KG1 (cell line): ENCODE results near the gene ENTPD2.
A peak's percentile ranks its signal among the peaks of the same experiment; 100 is the strongest.

ENCODE experiments used
- DNase-seq: peaks from one replicate; lab custom pipeline; 2025; lab: John Stamatoyannopoulos, UW

Gene ENTPD2

GRCh38 chr9:137053944-137054931 is at the start of gene ENTPD2:
TSS of gene ENTPD2 (minus strand) at chr9:137054061. CDS start at chr9:137053997, 64 bp downstream.
- no peak for DNase-seq

GRCh38 chr9:137103206-137103999 is 49.5 kb upstream of the ENTPD2 start:
- DNase-seq: no peak

- no peak for DNase-seq
Measured at GRCh38 chr9:137099231-137099630, 45.4 kb upstream of the ENTPD2 start.

- no peak for DNase-seq
Measured at GRCh38 chr9:137097761-137098462, 44.1 kb upstream of the ENTPD2 start.

GRCh38 chr9:137096785-137097546 is 43.1 kb upstream of the ENTPD2 start:
- no peak for DNase-seq

DNA sequence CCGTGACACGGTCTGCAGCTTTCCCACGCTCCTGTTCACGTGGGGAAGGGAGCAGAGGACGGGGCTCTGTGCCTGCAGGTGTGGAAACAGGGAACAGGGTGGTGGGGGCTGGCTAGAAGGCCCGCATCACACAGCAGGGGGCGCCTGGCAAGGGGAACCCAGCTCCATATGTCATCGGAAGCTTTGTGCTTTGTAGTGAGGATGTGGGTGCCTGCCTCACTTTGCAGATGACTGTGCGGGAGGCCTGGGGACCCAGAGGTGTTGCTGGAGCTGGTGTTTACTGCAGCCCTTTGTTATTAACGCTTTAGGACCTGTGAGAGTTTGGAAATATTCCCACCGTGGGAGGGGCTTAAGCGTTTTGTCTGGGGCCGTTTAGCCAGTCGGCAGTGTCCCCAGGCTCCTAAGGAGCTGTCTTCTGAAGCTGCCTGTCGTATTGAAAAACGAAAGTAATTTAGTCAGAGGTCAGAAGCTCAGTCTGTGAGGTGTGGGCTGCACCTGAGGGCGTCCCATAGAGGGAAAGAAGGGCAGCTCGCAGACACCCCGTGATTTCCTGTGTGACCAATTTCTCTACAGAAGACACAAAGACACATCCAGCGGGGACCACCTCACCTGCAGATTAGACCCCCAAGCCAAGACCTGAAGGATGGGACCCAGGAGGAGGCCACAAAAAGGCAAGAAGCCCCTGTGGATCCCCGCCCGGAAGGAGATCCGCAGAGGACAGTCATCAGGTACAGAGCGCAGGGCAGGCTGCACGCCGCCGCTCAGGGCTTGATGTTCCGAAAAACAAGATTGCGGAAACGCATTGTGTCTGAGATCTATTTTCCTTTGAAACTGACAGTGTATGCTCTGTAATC is 42.0 kb upstream of the ENTPD2 start:
- peak; percentile 29 for DNase-seq

- DNase-seq: no peak
Measured at GRCh38 chr9:137089232-137089947, 35.5 kb upstream of the ENTPD2 start.

DNA sequence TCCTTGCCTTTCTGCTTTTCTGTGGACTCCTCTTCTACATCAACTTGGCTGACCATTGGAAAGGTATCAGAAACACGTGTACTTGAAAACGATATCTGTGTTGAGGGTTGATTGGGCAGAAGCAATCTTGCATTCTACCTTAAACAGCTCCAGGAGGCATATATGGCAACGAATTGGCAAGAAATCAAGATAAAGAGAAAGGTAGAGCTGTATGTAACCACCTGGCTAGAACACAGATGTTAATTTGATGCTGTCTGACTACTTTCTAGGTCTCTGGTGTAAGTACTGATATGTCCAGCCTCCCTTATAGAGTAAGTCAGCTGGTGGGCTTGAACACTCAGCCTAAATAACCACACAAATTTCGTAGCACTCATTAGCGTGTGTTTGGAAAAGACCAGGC is 34.3 kb upstream of the ENTPD2 start:
- DNase-seq: no peak

DNA sequence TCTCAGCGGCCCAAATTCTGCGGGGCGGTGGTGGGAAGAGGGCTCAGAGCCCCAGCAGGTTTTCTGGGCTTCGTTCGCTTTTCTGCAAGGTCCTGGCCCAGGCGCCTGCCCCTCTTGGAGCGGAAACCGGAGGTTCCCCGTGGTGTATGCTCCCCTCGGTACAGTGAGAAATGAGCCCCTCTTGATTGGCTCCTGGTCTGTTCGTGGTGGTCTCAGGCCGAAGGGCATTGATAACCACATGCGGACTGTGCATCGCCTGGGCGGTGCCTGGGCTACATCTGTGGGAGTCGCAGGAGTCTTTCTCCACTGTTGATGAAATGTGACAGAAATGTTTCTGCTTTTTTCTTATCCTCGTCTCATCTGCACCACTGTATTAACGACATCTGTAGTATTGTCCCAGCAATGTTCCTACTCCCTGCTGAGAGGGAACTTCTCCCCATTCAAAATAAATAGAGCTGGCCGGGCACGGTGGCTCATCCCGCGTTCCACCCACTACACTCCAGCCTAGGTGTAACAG is 33.6 kb upstream of the ENTPD2 start:
- no peak for DNase-seq

DNA sequence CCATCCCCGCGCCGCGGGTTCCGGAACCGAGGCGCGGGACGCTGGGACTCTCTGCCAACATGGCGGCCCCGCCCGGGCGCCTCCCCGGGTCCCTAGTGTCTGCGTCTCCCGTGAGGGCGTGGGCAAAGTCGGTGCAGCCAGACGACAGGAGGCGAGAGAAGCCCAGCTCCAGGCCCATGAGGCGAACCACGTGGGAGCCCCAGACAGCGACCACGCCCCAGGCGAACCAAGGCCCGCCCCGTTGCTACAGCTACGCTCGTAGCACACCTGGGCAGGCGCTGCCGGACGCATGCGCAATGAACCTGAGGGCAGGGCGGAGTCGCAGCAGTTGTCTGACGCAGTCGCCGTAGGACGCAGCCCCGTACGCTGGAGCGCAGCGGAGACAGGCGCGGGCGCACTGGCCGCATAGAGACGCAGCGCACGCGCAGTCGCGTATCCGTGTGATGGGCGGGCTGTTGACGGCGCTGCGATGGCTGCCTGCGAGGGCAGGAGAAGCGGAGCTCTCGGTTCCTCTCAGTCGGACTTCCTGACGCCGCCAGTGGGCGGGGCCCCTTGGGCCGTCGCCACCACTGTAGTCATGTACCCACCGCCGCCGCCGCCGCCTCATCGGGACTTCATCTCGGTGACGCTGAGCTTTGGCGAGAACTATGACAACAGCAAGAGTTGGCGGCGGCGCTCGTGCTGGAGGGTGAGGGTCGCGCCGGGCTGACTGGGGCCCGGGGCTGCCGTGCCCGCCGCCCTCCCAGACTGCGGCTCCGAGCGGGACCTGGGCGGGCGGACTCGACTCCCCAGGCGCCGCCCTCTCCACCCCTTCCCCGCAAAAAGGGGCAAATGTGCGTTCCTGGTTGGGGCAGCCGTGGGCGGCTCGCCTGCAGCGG is 32.9 kb upstream of the ENTPD2 start, which contains the start of gene MAN1B1:
Gene MAN1B1, plus strand, starts transcription at position 455 of the 878 bp plus-strand sequence. Its CDS starts 15 bp downstream, at position 470.
- DNase-seq: peak; percentile 97

GRCh38 chr9:137085920-137086530 is 32.2 kb upstream of the ENTPD2 start:
- DNase-seq: no peak

DNA sequence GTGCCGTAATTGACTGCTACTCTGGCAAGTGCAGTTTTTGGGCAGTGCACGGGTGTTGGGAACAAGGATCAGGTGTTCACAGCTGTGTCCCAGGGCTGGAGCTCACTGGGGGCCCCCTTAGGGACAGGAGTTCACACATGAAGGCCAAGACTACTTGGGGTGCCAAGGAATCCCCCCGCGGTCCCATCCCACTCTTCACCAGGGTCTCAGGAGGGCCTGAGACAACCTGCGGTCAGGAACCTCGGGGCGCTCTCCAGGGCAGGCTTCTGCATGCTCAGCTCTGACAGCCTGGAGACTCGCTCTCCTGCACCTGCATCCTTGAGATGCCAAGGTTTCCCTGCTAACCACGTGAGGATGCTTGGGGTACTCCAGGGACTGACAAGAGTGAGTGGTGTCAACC is 30.7 kb upstream of the ENTPD2 start:
- no peak for DNase-seq

DNA sequence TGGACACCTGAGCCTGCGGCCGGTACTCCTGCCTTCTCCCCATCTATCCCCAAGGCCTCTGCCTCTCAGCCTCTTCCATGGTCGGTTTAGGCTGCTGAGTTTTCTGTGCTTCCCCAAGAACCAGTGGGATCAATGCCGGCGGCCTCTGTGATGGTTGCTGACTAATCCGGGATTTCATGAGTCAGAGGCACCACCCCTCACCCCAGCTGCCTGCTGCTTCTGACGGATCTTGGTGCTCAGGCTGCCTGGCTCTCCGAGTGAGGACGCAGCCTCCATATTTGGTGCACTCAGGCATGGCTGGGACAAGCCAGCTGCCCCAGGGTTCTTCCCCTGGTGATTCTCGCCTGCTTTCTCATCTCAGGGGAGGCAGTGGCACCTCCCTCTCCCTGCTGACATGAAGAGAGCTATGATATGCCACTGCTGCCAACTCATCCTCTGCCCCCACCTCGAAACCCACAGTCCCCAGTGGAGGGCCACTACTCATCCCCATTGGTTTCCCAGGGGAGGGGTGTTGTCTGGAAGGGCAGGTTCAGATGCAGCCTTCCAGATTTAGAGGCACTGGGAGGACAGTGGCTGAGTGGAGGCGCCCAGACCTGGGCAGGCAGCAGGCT is 29.6 kb upstream of the ENTPD2 start:
- DNase-seq: no peak

GRCh38 chr9:137082925-137083290 is 29.0 kb upstream of the ENTPD2 start:
- DNase-seq: no peak

- no peak for DNase-seq
Measured at GRCh38 chr9:137082222-137082924, 28.5 kb upstream of the ENTPD2 start.

DNA sequence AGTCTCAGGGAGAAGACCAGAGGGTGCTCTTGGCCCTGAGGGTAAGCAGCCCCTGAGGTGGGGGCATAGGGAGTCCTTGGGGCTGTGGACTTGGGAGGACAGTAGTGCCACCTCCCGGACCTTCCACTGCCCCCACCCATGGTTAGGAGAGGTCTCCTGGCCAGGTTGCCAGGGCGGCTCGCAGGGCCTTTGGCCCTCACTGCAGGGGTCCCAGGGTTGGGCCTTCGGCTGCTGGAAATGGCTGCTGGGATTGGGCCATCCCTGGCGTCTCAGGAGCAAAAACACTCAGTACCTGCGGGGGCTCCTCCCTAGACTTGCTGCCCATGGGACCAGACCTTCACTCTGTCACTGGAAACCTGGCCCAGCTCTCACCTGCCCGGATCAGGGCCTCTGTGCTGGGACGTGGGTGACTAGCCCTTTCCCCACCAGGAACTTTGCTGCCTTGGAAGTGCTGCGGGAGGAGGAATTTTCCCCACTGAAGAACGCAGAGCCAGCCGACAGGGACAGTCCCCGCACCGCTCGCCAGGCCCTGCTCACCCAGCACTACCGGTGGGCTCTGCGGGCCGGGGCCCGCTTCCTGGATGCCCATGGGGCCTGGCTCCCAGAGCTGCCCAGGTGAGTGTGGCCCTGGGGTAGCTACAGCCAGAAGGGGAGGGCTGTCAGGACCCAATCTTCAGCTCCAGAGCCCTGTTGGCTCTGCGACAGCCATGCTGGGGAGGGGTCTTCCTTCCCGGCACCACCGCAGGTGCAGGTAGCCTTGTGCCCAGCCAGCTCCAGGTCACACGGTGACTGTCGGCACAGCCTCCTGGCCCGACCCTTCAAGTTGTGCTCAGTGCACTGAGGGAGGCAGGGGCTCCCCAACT is 26.6 kb upstream of the ENTPD2 start:
- DNase-seq: no peak
